K562 (cell line): ENCODE measurements around the gene ENOX2. TPM values are rescaled to one million over a fixed set of nuclear protein-coding genes. Genes with fewer than 3 reads are reported as not detected.

Experiments used
- CEBPG ChIP-seq, 3 experiments: fragments of 200-800 bp in 1 of 3; sonication (Bioruptor generic) in 1 of 3; sonication (generic) in 1 of 3; formaldehyde crosslinking in 1 of 3; IDR thresholded peaks in 2 of 3; conservative IDR thresholded peaks in 1 of 3; 2 replicates each; pipeline versions ENCODE4 v1.6.1 to v1.8.0; 2016 to 2022; ENCODE audit warnings: missing compliant biosample characterization in 2 of 3, missing genetic modification characterization in 2 of 3, mild to moderate bottlenecking in 1 of 3, missing genetic modification reagents in 1 of 3
- CXXC5 ChIP-seq: fragments of 250-450 bp; sonication (Bioruptor Pico); IDR thresholded peaks from 2 replicates; pipeline ENCODE4 v1.8.0; 2022; ENCODE audit warnings: inconsistent platforms, mild to moderate bottlenecking, moderate library complexity
- HINFP ChIP-seq: fragments of 450-650 bp; conservative IDR thresholded peaks from 2 replicates; pipeline ENCODE4 v1.6.1; 2016; ENCODE audit warnings: missing genetic modification characterization, low read depth, mild to moderate bottlenecking, control low read depth, missing compliant biosample characterization
- IRF9 ChIP-seq: fragments of 450-650 bp; IDR thresholded peaks from 2 replicates; pipeline ENCODE4 v1.6.1; 2016; ENCODE audit warnings: missing biosample characterization, missing genetic modification characterization
- MGA ChIP-seq: fragments of 450-650 bp; IDR thresholded peaks from 2 replicates; pipeline ENCODE4 v1.6.1; 2016; ENCODE audit warnings: mild to moderate bottlenecking, moderate library complexity
- PHB2 ChIP-seq: fragments of 450-650 bp; IDR thresholded peaks from 2 replicates; pipeline ENCODE4 v1.6.1; 2017; ENCODE audit warnings: low read depth
- U2AF2 ChIP-seq: fragments of 200-400 bp; formaldehyde crosslinking; optimal IDR thresholded peaks from 2 replicates; pipeline ENCODE3; 2017; ENCODE audit warnings: low read depth, mild to moderate bottlenecking, low read length
- ZKSCAN3 ChIP-seq: fragments of 250-450 bp; sonication (Bioruptor Pico); IDR thresholded peaks from 2 replicates; pipeline ENCODE4 v1.4.0; 2020
- ZNF212 ChIP-seq: fragments of 450-650 bp; formaldehyde crosslinking; IDR thresholded peaks from 2 replicates; pipeline ENCODE4 v1.4.0; 2020; ENCODE audit warnings: mild to moderate bottlenecking
- polyA plus RNA-seq, 8 experiments: library from polyadenylated mRNA; depleted of rRNA in 4 of 8; stranded (reverse) in 5 of 8; unstranded in 3 of 8; fragments of >200 nt; fragmentation: Nextera tagmentation in 2 of 8; fragmentation: Illumina TruSeq in 1 of 8; extraction: Ambion mirVana in 2 of 8; extraction: Trizol in 1 of 8; gene quantifications; 2 replicates each; pipeline versions ENCODE4 v1.2.1 to v1.2.3, GENCODE V29; 2011 to 2014; ENCODE audit warnings: inconsistent platforms in 1 of 8, missing spikeins in 1 of 8
- total RNA-seq, 7 experiments: library from RNA; depleted of rRNA in 6 of 7; stranded (reverse); fragments of >200 nt in 6 of 7; fragmentation: Illumina TruSeq in 2 of 7; extraction: Trizol in 2 of 7; gene quantifications; 2 replicates each; pipeline versions ENCODE4 v1.2.1 to v1.2.3, GENCODE V29; 2011 to 2021; ENCODE audit warnings: low replicate concordance in 1 of 7

The ENOX2 gene
- total and polyA plus RNA-seq, 9 of the 15 experiments (the other 6 are each of a cell fraction or from before 2014, with no cell fraction given) = 6.1 to 24.0 (median 13.8) TPM

- TF ChIP-seq MGA = no peak
- no peak for TF ChIP-seq CXXC5 (CRISPR knock-in tag)
- no peak for TF ChIP-seq PHB2
- TF ChIP-seq ZNF212 (CRISPR knock-in tag) = no peak
- no peak for TF ChIP-seq CEBPG (CRISPR knock-in tag; IDR thresholded peaks at IDR 0.05)
- no peak for TF ChIP-seq CEBPG (tag; conservative IDR thresholded peaks at IDR 0.05 in 1 of 2, IDR thresholded peaks at IDR 0.05 in 1 of 2)
- no peak for TF ChIP-seq ZKSCAN3 (CRISPR knock-in tag)
- TF ChIP-seq U2AF2 = no peak
- no peak for TF ChIP-seq IRF9 (tag)
- no peak for TF ChIP-seq HINFP
Observed at GRCh38 chrX:130887376-130887775, 15.6 kb downstream of the ENOX2 start (continued).
